Measurements from ENCODE around the gene RIPOR3.
A peak's percentile ranks its signal among the peaks of the same experiment; 100 is the strongest.
"Not testable (repeated sequence)": the region's sequence is repeated elsewhere in the genome, so short reads cannot be mapped to it uniquely, and the experiment has no call there.

The RIPOR3 gene

DNA sequence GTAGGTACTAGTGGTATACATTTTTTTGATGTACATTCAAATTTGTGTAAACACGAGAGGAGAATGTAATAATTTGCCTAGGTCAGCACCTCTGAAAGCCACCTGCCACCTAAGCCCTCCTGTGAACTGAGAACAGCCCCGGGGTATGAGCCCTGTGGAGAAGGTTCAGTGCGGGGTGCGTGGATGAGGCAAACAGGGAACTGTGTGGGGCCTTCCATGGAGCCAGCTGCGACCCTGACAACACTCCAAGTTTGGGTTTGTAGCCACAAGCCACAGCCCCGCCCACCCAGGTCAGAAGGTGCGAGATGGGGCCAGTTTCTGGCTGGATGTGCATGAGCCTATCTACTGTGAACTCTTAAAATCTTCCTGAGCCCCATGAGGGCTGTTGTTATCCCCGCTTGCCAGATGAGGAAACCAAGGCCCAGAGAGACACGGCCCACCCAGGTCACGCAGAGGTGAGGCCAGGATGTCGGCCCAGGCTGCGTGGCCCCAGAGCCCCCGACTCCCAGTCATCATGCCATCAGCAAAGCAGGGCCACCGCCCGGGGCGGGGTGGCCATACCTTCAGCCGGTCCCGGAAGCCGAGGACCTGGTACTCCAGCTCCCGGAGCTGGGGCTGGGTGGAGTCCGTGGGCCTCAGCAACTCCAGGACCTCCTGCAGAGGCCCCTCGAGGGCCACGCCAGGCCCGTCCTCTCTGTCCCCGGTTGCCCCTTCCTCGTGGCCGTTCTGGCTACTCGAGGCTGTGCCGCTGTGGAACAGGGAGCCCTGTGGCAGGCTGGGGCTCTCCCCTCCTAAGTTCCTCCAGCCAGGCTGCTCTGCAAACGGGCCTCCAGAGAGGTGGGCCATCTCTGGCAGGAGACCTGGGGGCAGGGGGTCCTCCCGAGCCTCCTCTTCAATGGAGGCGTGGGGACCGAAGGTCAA, 89.6 kb downstream of the RIPOR3 start:
- no peak for DNase-seq

DNA sequence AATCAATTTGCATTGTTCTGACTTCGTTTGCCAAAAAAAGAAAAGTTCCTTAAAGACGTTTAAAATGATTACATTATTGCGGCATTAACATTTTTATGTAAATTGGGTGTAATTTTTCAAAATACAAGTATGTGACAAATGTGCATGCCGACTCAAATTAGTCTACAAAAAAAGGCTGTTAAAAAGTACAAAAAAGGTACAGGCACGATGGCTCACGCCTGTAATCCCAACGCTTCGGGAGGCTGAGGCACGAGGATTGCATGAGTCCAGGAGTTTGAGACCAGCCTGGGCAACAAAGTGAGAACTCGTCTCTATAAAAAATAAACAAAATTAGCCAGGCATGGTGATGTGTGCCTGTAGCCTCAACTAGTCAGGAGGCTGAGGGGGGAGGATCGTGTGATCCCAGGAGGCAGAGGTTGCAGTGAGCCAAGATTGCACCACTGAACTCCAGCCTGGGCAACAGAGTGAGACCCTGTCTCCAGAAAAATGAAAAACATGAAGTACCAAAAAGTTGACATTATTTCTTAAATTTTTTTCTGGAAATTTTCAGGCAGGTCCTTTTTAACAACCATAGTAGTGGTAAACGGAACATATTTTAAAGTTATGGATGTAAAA, 91.0 kb downstream of the RIPOR3 start:
- no peak for DNase-seq

DNA sequence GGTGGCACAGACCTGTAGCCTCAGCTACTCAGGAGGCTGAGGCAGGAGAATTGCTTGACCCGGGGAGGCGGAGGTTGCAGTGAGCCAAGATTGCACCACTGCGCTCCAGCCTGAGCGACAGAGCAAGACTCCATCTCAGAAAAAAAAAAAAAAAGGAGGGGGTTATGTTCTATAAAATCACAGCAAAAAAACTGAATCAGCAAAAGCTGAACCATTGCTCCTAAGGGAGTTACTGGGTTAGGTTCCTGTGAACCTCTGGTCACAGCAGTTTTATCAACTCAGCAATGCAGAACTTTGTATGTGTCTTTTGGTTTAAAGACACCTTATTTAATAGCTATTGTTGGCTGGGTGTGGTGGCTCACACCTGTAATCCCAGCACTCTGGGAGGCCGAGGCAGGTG, 92.6 kb downstream of the RIPOR3 start:
- DNase-seq = not testable (repeated sequence)

DNA sequence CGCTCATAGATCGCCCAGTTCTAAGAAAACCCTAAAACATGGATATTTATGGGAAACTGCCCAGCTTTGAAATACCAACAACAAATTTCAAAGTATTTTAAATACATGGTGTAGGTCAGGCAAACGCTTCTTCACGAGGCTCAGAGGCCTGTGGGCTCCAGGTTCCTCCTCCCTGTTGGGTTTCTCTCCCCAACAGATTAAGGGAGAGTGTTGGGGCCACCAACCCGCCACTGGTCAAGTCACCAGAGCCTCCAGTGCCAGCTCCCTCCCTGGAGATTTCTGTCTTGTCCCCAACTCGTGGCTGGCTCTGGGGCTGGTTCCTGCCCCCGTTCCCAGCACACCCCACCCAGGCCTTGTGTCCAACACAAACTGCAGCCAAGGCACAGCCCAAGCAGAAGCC, 93.3 kb downstream of the RIPOR3 start:
- no peak for DNase-seq

DNA sequence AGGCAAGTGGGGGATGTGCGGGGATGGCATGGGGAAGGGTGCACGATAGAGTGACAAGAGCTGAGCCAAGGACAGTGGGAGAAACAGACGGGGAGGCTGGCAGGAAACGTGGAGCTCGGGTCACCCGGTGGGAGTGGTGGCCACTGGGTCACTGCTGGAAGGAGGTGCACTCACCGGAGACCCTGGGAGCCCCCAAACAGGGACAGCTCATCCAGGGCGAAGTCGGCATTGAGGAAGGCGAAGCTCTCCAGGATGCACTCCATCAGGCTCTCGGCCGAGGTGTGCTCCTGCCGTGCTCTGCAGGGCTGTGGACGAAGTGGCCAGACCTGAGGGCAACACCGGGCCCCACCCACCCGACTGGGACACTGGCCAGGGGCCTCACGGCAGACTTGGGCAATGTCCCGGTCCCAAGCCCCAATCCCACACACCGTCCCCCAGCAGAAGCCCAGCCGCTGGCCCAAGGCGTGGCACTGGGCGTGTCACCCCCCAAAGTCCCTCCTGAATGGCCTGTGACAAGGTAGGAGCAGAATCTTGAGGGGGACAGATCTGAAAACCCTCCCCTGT, 93.9 kb downstream of the RIPOR3 start:
- DNase-seq = no peak

DNA sequence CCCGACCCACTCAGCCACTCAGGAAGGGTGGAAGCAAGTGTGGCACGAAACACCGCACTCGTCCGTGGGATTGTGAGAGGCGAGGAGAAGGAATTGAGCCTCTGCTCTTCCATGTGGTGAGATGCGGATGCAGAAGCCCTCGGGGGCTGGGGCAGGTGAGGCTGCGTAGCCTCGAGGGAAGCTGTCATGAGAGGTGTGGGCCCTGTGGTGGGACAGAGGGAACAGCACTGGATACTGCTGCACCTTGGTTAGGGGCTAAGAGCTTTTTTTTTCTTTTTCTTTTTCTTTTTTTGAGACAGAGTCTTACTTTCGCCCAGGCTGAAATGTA, 94.7 kb downstream of the RIPOR3 start:
- no peak for DNase-seq

DNA sequence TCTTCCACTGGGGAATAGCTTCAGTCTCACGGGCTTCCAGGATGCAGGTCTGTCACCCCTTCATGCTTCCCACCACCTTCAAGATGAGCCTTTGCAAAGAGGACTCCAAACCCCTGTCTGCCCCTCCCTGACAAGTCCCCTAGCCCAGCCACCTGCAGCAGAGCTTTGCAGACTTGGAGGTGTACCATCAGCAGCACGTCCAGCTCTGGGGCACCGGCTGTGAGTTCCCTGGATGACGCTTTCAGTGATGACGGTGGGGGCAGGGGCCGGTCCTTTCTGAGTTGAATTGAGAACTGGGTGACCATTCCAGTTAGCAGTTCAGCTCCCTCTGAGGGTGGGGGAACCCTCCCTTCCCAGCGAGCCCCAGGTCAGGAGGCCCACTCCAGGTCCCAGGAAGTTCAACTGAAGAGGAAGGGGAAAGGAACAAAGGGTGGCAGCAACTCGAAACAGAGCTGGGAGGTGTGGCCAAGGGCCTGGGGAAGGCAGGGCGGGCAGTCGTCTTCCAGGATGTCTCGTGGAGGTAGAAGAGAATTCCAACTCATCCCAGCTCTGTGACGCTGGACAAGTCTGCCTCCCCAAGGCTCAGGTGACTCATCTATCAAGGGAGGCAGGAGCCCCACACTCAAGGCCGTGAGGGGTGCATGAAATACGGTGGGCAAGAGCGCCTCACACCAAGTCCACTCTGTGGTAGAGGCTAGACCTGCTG, 95.2 kb downstream of the RIPOR3 start:
- no peak for DNase-seq

DNA sequence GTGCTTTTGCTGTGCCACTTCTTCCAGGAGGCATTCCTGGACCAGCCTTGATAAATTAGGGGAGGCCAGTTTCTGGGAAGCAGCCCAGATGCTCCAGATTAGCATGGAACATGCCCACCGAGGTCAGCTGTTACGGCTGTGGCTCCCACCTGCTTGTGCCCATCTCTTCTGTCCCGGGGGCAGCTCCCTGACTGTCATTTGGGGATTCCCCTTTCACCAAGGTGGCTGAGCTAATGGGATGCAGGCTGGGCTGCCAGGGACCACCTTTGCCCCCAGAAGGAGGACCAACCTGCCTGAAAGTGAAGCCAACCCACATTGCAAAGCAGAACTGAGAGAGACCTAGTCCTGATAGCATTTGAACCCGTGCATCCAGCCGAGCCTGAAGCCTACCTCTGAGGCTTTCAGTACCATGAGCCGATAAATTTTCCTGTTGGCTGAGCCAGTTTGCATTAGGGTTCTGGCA, 95.9 kb downstream of the RIPOR3 start:
- DNase-seq = no peak

DNA sequence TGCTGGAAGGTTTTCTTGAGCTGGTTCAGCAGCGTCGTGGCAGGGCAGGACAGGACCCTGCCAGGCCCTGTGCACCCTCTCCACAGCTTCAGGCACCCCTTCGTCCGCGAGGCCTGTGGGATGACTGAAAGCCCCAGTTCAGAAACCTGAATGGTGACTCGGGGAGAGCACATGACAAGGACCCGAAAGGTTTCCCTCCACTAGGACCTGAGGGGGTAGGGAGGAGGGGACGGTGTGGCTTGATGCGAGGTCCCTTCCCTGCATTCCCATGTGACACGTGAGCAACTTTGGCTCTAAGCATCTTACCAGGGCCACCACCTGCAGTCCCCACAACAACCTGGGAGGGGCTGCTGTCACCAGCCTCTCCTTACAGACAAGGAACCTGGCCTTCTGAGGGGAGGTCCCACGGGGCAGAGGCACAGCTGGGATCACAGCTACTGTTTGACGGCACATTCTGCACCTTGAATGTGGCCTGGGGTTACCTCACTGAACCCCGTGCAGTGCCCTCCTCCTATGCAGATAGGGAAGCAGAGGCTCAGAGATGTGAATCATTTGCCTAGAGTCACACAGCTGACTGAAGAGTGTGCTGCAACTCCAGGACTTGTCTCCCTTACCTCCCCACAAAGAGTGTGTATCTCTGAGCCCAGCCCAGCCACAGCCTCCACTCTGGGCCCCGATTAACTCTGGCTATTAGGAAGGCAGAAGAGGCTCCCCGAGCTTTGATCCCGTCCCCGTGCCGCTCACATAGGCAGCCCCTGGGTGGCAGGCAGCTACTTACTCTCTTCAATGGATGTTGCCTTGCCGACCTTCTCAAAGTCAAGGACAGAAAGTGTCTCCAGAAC, 96.5 kb downstream of the RIPOR3 start:
- DNase-seq = no peak

DNA sequence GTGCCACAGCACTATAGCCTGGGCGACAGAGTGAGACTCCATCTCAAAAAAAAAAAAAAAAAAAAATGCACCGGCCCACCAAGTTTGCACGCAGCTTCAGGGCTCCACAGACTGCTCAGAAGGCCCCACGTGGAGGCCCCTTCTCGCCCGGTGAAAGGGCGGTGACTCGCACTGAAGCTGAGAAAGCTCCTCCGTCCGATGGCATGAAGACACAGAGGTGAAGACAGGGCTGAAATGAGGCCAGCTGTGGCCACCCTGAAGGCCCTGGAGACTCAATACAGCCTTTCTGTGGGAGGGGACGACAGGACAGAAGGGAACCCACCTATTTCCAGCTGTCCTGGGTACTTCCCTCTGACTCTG, 97.1 kb downstream of the RIPOR3 start:
- no peak for DNase-seq

DNA sequence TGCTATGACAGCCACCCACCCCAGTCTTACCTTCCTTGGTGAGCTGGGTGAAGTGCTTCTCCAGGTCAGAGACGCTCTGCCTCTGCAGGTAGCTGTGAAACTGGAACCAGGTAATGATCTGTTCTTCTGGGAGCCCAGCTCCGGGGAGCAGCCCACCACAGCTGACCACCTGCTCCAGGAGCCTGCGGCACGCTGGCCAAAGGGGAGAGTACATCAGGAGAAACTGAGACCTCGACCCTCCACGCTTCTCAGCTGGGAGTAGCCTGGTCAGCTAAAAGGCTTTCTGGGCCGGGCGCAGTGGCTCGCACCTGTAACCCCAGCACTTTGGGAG, 98.4 kb downstream of the RIPOR3 start:
- no peak for DNase-seq

DNA sequence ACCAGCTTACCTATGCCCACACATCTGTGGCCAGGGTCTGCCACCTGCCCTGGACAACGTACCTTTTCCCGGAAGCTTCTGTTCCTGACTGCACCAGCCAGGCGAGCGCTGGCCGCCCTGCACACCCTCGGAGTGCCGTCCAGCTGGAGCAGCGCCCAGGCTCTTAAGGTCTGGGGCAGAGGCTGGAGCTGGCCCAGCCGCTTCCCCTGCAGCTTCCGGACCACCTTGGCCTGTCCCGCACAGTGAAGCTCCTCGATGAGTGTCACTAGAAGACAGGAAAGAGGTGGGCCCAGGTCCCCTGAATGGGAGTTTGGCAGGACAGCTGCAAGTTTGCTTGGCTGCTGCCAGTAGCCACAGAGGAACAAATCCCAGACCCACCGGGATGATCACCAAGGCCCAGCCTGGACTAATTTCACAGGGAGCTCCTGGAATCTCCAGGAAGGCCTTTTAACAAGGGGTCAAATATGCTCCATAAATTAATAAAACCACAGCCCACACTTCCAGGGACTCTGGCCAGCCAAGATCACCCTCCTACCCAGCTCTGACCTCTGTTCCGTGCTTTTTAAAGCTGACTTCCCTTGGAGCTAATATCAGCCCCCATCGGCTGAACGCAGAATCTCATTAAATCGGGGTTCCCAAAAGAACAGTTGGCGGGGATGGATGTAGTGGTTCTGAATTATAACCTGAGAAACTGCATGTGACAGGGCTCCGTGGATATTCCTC, 98.9 kb downstream of the RIPOR3 start:
- DNase-seq = no peak

DNA sequence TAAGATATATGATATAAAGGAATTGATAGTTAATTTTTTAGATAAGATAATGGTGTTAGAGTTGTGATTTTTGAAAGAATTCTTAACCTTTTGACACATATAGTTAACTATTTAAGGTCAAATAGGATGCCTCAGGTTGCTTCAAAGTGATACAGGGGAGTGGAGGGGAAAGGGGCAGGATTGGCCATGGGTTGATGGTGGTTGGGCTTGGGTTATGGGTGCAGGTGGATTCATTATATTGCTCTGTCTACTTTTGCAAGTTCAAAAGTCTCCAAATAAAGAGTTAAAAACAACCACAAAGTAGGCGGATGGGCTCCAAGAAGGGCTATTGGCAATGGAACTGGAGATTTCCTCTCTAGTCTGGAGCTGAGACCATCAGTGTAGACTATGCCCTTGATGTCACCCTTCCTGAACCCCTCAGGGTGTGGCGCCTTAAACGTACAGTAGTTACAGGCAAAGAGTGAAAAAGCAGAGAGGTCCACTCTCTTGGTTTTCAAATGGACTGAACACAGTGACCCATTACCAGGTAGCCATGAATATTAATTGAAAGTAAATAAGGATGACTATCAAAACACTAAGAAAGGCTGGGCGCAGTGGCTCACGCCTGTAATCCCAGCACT, 100.0 kb downstream of the RIPOR3 start:
- no peak for DNase-seq

DNA sequence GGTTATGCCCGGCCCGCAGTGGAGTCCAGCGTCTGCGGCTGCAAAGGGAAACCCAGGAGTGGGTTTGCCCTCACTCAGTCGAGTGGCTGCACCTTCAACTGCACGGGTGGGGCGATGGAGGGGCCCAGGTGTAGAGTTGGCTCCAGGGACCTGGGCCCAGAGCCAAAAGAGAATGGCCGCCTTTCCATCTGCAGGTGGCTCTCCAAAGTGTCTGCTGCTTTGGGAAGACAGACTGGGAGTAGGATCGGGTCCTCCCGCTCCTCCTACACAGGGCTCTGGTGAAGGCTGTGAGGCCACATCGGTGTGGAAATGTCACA, 101.0 kb downstream of the RIPOR3 start:
- no peak for DNase-seq

DNA sequence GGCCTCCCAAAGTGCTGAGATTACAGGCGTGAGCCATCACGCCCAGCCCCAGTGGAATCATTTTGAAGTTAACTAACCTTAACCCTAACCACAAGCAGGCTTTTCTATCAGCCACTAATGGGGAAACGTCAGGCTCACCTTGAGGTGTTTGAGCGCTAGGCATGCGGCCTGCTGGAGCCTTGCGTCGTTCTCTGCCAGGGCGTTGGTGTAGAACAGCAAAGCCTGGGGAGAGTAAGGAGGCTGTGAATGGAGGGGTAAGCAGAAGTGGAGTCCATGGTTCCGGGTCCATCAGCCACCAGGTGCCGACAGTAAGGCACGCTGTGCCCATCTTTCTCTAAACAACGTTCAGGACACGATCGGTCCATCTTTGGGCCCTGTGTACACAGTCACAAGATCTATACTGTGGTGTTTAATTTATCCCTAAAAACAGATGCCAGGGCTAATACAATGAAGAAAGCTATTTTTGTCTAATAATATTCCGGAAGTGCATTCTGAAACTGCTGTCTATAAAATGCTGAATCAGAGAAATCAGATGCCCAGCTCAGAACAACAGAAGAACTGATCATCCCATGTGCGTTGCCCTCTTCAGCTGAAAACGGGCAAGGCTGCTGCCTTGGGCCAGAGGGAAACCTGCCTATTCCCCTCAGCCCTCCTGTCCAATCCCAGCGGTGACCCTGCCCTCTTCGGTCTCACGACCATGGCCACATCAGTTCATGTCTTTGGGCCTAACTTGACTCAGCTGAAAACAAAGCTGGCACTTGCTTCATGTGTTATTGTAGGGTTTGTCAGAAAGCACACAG, 101.6 kb downstream of the RIPOR3 start:
- no peak for DNase-seq

DNA sequence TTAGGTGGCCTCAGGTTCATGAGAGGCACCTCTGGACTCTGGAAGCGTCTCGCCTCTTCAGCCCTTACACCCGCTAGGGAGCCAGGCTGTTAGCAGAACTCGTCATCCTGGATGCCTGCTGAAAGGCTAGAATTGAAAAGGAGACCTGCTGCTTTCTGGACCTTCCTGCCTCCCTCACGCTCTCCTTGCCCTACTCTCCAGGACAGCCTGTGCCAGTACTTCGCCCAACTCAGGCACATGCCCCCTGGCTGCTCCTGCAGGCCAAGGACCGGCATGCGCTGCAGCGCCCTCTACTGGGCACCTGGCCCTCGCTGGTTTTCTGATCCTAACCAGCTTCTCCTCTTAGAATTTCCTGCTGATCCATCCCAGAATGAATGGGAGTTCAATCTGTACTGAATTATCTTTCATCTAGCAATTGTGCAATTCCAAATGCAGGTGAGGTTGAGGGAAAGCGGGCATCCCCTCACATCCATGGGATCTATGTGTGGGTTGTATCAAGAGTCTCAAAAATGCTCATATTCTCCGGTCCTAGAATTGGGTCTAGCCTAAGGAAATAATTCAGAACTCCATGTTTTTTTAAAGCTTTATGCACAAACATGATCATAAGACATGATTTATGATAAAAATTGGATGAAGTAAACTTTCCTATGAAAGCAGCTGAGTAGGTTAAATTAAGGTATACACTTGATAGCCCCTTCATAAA, 103.2 kb downstream of the RIPOR3 start:
- peak in 1 of 2 donors; percentile 24 for DNase-seq

DNA sequence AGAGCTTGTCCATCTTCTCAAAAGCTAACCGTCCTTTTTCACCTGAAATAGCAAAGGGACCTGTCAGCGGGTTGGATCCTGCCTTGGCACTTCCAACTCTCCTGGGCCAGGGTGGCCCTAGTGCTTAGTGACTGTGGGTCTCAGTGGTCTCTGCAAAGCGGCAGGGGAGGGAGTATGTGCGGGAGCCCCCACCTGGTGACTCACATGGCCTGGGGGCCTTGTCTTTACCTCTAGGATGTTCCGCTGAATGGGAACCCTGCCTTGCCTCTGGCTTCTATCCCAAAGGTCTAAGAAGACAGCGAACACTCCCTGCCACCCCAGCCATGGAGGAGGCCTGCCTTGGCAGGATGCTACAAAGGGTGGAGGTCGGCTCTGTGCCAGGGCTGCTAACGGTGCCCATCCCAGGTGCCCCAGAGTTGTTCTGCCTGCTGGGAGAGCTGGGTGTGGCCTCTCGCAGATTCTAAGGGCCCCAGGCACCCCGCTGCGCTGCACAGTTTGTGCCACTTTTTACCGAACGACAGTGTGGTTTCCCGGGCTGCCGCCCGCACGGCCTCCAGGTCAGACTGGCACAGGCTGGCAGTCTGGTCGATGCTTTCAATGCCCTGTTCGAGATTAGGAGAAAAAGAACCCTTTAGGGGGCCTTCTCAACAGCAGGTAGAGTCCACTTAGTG, 103.9 kb downstream of the RIPOR3 start:
- no peak for DNase-seq

DNA sequence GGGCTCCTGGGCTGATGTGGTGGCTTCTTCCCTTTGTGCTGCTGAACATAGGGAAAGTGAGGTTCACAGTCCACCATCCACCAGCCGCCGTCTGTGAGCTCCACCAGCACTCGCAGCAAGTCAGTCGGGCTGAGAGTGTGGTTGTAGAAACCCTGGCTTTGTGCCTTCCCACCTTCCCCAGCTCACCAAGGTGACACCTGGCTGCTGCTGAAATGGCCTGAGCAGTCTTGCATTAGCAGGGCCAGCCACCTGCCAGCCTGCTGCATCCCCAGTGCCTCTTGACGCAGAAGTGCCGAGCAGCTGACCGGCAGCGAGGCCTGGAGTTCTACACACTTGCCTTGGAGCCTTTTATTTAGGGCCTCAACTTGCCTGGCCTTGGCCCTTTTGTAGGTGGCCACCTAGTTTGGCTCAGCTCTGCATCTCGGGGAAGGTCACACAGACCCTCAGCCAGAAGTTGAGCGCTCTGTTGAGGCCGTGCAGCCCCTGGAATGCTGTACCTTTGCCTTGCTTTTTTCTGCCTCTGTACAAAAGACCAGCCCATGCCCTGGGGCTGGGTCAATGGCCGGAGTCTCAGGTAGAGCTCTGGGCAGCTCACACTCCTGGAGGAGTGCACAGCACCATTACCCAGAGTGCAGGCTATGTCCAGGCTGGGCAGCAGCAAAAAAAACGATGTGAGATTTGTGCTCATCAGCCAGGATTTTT, 104.7 kb downstream of the RIPOR3 start:
- no peak for DNase-seq

DNA sequence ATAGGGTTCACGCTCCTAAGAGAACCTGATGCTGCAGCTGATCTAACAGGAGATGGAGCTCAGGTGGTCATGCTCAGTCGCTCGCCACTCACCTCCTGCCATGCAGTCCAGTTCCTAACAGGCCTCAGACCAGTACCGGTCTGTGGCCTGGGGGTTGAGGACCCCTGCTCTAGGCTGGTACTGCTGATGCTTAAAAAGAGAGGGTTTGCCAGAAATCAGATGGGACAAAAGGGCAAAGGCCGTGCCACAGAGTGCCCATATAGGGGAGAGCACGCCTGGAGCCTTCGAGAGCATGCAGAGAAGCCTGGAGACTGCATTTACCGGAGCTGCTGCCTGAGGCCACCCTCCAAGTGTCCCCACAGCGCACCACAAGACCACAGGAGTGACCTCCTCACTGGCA, 105.7 kb downstream of the RIPOR3 start:
- no peak for DNase-seq

All from hippocampal formation (tissue), 2 donors.